Limb (tissue), 2 donors: Measurements from ENCODE around the gene PSME2.

Source experiments
- DNase-seq, 2 donors: peaks; one replicate each; pipeline ENCODE4 v3.0.0-alpha.2; 2016; ENCODE audit errors: extremely low spot score in 2 of 2

The PSME2 gene

DNA sequence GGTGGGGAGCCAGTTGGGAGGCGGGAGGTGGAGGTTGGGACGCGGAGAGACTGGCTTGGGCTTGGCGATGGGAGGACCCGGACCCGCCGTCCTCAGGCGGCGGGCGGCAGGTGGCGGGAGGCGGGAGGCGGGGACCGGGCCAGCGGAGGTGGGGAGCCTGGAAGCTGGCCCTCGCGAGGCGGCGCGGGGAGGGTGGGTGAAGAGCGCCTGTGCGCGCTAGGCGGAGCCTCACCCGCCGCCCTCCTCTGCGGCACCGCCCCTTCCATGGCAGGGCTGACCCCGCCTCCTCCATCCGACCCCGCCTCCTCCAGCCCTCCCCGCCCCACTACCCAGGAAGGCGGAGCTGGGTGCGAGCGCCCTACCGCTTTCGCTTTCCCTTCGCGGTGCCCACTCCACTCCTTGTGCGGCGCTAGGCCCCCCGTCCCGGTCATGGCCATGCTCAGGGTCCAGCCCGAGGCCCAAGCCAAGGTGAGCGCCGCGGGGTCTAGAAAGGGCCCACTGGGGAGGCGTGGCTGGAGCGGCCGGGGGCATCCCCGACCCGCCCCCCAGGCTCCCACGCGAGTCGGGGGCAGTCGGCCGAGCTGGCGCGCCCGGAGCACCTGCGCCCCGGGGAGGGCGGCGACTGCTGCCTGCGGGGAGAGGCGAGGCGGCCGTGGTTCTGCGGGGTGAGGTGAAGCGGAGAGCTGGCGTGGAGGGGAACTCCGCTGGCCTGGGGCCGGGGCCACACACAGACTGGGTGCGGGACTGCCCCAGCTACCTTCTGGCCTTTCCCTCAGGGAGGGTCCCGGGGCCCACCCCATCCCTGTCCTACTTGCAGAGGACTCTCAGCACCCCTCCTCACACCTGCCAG, 10.4 kb downstream of the PSME2 start, which contains the start of gene PSME1:
PSME1 (plus strand) TSS at position 361 of the 850 bp plus-strand sequence; CDS start at position 430, 69 bp downstream.
- peak; percentile 88 to 94 for DNase-seq

DNA sequence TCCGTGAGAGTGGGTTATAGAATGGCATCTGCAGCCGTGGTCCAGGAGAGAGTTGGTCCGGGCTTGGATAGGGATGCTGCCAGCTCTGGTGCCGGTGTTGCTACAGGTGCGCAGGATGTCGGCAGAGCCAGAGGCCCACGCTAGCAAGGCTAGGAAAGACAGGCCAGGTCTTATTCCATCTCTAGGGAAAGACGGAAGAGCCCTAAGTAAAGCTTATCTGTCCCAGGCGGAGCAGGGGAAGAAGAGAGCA, 10.9 kb downstream of the PSME2 start:
- DNase-seq, result no peak

DNA sequence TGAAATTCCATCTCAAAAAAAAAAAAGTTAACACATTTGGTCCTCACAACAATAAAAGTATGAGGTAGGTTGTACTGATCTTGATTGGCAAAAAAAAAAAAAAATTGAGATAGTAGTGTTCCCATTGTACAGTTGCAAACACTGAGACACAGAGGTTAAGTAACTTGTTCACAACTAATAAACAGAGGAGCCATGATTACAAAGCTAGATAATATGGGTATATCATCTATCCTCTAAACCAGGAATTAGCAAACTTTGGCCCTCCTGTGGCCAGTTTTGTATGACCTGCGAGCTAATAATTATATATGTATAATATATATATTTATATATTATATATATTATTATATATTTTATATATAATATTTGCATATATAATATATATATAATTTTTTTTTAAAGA, 12.7 kb downstream of the PSME2 start:
- DNase-seq, result no peak

DNA sequence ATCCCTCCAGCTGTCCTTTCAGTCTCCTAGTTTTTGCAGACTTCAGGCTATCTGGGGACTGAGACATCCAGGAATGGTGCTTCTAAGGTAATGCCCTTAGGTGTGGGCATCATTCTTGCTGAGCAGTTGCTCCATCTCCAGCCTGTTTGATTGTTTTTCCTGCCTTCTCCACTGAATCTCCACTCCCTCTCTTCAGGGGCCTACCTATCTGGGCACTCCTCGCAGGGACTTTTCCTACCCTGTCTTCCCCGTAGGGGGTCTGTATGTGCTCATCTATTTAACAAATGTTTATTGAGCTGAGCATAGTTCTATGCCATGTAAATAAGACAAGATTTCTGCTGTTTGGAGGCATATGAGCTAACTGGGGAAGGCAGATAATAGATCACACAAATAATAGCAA, 13.4 kb downstream of the PSME2 start:
- no peak for DNase-seq

DNA sequence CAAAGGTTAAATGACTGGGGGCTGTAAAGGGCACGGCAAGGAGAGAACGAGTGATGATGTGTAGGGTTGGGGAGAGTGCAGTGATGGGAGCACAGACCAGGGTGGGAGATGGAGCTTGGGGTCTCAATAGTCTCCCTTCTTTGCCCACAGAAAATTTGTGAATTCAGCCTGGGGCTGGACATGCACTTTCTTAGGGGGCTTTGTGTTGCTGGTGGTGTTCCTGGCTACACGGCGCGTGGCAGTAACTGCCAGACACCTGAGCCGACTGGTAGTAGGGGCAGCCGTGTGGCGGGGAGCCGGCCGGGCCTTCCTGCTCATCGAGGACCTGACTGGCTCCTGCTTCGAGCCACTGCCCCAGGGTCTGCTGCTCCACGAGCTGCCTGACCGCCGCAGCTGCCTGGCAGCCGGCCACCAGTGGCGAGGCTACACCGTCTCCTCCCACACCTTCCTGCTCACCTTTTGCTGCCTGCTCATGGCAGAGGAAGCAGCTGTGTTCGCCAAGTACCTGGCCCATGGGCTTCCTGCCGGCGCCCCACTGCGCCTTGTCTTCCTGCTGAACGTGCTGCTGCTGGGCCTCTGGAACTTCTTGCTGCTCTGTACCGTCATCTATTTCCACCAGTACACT, 14.2 kb downstream of the PSME2 start:
- no peak for DNase-seq

DNA sequence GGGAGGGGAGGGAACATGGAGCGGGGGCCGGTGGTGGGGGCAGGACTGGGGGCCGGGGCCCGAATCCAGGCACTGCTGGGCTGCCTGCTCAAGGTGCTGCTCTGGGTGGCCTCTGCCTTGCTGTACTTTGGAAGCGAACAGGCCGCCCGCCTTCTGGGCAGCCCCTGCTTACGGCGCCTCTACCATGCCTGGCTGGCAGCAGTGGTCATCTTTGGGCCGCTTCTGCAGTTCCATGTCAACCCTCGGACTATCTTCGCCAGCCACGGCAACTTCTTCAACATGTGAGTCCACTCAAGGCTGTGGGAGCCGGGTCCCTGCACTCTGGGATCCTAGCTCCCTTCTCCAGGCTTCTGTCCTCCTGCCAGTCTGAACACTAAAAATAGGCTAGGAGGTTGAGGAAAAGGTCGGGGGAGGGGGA, 14.9 kb downstream of the PSME2 start:
- no peak for DNase-seq

DNA sequence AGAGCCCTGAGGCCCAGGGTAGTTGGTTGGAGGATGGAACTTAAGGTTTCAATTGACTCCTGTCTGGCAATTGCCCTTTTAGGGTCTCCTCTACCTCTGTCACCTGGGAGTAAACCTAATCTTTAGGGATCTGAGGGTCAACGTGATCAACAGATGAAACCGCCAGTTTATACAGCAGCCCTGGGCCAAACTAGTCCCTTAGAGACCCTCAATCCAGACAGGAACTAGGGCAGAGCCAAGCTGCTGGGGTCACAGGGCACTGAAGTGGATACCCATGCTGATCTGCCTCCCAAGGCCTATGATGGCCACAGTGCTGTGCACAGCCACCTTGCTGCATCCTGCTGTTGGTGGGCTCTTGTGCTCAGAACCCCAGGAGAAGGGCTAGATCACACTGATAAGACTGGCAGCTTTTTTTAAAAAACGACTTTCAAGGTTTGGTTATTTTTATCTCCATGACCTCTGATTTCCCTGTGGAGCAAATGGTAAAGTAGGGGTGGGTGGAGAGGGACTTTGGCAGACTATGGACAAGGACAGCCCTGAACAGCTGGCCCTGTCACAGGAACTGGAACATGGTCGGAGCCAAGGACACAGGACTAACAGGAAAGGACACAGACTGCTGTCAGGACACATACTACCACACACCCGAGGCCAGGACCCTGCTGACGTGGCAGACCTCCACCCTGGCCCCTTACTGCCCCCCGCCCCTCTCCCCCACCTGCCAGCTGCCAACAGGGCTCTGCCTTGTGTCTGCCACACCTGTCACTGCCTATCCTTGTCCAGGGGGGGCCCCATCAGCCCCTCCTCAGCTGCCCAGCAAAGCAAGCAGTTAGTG, 15.5 kb downstream of the PSME2 start:
- peak; percentile 47 to 63 for DNase-seq

DNA sequence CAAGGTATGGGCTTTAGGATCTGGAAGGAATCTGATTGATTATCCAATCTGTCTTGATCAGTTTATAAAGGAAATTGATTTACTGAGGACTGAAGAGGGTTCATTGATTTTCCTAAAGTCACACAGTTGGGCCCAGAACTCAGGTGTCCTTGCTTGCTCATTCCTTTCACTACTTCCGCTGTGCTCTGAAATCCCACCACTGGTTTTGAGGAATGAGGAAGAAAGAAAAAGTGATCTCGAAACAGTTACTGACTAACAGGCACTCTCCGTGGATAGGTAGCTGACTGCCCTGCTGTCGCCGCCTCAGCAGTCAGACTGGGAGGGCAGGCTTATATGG, 16.1 kb downstream of the PSME2 start, which contains the start of gene FITM1:
FITM1 (plus strand) TSS at position 280 of the 337 bp plus-strand sequence. CDS start 905 bp downstream, outside the sequence.
- no peak for DNase-seq

DNA sequence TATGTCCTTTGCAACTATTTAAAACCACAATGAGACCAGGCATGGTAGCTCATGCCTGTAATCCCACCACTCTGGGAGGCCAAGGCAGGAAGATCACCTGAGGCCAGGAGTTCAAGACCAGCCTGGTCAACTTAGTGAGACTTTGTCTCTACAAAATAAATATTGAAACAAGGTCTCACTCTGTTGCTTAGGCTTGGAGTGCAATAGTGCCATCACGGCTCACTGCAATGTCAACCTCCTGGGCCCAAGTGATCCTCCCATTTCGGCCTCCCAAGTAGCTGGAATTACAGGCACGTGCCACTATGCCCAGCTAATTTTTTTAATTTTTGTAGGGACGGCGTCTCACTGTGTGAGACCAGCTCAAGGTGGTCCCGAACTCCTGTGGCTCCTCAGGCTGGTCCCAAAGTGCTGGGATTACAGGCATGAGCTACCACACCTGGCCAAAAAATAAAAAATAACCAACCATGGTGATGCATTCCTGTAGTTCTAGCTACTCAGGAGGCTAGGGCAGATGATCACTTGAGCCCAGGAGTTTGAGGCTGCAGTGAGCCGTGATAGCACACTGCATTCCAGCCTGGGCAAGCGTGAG, 16.9 kb downstream of the PSME2 start:
- no peak for DNase-seq

DNA sequence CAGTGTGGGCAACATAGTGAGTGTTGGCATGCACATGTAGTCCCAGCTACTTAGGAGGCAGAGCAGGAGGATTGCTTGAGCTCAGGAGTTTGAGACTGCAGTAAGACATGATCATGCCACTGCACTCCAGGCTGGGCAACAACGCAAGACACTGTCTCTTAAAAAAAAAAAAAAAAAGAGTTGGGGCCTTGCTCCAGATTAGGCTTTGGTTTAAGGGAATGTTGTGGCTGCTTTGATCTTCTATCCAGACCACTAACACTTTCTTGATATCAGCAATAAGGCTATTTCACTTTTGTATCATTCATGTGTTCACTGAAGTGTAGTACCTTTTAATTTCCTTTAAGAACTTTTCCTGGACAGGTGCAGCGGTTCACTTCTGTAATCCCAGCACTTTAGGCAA, 18.7 kb downstream of the PSME2 start:
- no peak for DNase-seq

DNA sequence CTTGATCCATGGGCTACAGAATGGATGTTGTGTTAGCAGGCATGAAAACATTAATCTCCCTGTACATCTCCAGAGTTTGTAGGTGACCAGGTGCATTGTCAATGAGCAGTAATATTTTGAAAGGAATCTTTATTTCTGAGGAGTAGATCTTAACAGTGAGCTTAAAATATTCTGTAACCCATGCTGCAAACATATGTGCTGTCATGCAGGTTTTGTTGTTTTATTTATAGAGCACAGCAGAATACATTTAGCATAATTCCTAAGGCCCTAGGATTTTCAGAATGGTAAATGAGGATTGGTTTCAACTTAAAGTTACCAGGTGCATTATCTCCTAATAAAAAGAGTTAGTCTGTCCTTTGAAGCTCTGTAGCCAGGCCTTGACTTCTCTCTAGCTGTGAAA, 19.5 kb downstream of the PSME2 start:
- DNase-seq, result no peak

DNA sequence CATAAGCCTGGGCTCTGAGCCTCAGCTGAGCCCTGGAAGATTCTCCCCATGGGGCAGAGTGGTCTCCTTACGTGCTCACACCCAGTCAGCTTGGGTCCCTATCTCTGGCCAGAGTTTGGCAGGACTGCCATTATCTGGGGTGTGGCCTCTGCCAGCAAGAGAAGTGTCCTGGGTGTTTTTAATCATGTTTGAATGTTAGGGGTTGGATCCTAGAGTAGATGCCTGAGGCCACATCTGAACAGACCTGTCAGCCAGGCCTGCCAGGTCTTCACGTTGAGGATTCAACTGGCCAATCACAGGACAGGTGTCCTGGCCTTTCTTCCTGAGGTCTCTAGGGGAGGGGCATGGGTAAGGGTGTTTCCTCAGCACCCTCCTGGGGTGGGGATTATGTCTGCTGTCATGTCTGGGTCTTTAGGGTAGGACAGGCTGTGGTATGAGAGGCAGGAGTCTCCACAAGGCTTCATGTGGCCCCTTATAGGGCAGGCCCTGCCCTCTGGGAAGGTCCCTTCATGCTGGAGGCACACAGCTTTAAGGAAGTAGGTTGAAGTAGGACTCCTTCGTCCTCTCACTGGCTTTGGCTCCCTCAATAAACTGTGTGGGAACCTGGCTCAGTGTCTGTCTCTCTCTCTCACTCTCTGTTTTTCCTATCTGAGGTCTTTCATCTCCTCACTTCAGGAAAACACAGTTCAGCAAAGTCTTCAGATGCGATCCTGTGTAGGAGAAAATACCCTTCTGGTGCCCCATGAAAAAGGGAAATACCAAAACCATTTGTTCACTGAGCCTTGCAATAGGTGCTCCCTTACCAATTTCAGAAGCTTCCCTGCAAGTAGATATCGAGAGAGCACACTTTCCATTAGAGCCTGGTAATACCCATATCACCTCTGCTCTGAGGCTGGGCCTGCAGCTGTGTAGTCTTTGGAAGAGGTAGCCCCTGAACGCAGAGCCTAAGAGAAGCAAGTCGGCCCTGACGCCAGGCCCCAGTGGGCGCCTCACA, 22.7 kb downstream of the PSME2 start:
- DNase-seq, result no peak

DNA sequence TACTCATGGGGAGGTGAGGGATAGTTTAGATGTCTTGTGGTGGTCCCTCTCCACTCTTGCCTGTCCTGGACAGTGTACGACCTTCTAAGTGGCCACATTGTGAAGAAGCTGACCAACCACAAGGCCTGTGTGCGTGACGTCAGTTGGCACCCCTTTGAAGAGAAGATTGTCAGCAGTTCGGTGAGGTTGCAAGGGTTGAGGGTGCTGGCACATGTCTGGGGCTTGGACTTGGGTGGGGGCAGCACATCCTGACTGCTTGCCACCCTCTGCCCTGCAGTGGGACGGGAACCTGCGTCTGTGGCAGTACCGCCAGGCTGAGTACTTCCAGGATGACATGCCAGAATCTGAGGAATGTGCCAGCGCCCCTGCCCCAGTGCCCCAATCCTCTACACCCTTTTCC, 23.5 kb downstream of the PSME2 start:
- no peak for DNase-seq

DNA sequence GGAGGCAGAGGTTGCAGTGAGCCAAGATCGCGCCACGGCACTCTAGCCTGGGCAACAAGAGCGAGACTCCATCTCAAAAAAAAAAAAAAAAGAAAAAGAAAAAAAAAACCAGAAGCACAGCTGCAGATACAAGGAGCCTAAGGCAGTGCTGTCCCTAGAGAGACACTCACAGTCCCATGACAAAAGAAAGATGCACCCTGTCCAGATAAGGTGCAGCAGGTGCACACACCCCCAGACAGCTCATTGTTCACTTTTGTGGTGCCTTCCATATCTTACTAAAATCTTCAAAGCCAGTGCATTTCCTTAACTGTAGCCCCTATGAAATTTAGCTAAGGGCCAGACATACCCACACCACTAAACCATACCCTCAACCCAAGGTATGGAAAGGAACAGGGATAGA, 24.0 kb downstream of the PSME2 start:
- no peak for DNase-seq

DNA sequence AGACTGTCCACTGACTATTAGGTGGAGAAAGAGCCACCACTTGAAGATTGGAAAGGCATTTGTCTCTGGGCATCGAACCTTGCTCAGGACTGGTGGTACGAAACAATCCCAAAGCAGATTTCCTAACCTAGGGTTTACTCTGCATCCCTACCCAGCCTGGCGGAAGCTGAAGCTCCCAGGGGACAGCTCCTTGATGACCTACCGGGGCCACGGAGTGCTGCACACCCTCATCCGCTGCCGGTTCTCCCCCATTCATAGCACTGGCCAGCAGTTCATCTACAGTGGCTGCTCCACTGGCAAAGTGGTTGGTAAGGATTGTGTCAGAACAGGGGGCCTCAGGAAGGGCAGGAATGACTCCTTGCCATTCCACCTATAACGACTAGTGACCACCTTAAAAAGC, 25.2 kb downstream of the PSME2 start:
- no peak for DNase-seq

DNA sequence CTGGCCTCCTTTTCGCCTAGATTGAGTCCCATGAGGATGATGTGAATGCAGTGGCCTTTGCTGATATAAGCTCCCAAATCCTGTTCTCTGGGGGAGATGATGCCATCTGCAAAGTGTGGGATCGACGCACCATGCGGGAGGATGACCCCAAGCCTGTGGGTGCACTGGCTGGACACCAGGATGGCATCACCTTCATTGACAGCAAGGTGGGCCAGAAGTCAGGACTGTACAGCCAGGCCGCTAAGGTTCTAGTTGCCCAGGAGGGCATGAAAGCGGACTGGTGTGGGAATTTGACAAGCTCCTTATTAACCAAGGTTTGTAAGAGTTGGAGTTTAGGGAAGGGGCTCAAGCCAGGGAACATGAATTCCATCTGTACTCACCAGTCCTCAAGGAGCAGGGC, 26.7 kb downstream of the PSME2 start:
- no peak for DNase-seq

DNA sequence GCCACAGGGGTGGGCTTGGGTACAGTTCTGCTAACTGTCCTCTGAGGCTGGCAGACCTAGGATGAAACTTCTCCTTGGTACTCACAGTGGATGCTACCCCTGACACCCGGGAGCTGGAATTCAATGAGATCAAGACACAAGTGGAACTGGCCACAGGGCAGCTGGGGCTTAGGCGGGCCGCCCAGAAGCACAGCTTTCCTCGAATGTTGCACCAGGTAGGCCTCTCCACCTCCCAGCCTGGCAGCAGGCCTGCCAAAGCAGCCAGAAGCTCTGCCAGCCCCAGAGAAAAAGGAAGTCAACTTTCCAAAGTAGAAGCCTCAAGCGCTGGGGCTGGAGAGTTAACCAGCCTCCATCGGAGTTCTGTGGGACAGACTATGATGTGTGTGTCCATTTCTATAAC, 29.2 kb downstream of the PSME2 start:
- no peak for DNase-seq

DNA sequence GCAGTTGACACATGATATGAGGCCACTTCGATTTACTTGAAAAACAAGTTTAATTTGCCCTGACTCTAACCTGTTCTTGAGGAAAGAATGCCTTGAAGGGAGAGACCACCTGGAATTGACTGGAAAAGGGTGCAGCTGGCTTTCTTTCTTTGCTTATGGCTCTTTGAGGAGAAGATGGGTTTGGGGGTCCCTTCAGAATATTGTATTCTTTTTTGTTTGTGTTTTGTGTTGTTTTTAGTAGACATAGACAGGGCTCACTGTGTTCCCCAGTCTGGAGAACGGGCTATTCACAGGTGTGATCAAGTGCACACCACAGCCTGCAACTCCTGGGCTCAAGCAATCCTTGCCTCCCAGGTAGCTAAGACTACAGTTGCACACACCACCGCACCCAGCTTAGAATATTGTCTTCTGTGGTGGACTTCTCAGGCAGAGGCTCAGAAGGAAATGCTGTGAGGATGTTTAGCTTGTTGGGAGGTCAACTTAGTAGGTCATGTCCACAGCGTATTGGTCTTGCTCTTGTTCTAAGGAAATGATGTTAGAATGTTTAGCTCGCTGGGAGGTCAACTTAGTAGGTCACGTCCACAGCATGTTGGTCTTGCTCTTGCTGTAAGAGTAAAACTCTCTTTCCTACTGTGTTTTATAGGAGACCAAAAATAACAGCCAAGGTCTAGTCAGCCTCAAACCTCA, 30.1 kb downstream of the PSME2 start:
- no peak for DNase-seq

DNA sequence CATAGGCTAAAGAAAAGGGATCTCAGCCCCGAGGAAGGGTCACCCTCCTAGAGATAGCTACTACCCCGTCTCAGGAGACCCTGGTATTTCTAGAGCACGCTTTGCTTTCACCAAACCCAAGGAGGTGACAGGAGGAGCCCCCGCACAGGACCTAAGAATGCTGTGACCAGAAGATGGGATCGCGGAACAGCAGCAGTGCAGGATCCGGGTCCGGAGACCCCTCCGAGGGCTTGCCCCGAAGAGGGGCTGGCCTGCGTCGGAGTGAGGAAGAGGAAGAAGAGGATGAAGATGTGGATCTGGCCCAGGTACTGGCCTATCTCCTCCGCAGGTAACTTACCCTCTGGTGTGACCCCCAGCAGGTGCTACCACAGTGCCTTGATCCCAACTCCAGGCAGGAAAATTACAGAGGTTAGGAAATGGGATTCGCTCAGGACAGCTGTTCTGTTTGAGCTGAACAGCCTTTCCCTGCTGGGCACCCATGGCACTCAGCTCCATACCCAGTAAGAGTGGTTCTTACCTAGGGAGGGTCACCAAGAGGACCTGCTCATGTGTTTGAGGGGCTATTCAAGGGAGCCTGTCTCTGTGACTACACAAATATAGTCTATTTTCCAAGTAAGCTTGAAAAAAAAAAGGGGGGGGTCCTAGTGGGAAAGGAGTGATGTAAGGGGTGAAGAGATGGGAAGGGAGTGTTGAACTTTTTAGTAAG, 30.8 kb downstream of the PSME2 start:
- no peak for DNase-seq
